ENCODE results near the gene PIP5K1C. TPM values are rescaled to one million over a fixed set of nuclear protein-coding genes. Genes with fewer than 3 reads are reported as not detected.

PIP5K1C gene
- 7.0 and 7.1 TPM in 2 replicates for polyA plus RNA-seq
- polyA minus RNA-seq = 32.6 and 35.3 TPM in 2 replicates

- H3K27me3 ChIP-seq (ENCODE audit: insufficient read depth, low read depth, low read length) = no peaks in the 10 kb centered on the region
- TF ChIP-seq SMC3 (conservative IDR thresholded peaks at IDR 0.05; ENCODE audit: poor library complexity) (peak; percentile 73), REST (IDR thresholded peaks at IDR 0.05; ENCODE audit: borderline replicate concordance) (peak; percentile 16), RAD21 (conservative IDR thresholded peaks at IDR 0.05) (peak; percentile 64), EZH2 (IDR thresholded peaks at IDR 0.05; ENCODE audit: borderline replicate concordance, insufficient read depth, low read length, poor library complexity, severe bottlenecking) (no peak), CTCF (IDR thresholded peaks at IDR 0.05; ENCODE audit: poor library complexity, severe bottlenecking) (peak; percentile 90), POLR2AphosphoS5 (IDR thresholded peaks at IDR 0.05) (peak; percentile 51), MXI1 (conservative IDR thresholded peaks at IDR 0.05; ENCODE audit: poor library complexity, severe bottlenecking) (peak; percentile 34), TAF1 (IDR thresholded peaks at IDR 0.05; ENCODE audit: low read depth) (no peak), EP300 (conservative IDR thresholded peaks at IDR 0.05; ENCODE audit: poor library complexity, severe bottlenecking) (no peak)
- peak within 1 kb of the TSS; percentile 76 for H3K9ac ChIP-seq (ENCODE audit: low read length)
- no peaks in the 10 kb centered on the region for H3K9me3 ChIP-seq (ENCODE audit: low read length)
- H3K9me2 ChIP-seq (ENCODE audit: insufficient read depth, low read length) = no peaks in the 10 kb centered on the region
- H4K20me1 ChIP-seq (ENCODE audit: insufficient read depth) = no peaks in the 10 kb centered on the region
- H3K36me3 ChIP-seq (ENCODE audit: insufficient read depth, low read length) = no peaks in the 10 kb centered on the region
- H3K4me2 ChIP-seq (ENCODE audit: low read length) = peak within 1 kb of the TSS; percentile 82
- H3F3A ChIP-seq (ENCODE audit: insufficient read depth, low read length, poor library complexity, severe bottlenecking) = no peaks in the 10 kb centered on the region
- no peak within 1 kb of the TSS for H3K27ac ChIP-seq (ENCODE audit: low read length)
- peaks cover 24% of the 10 kb centered on the region for H3K79me2 ChIP-seq (replicated peaks; ENCODE audit: insufficient read depth, low read length)
- H3K4me3 ChIP-seq (ENCODE audit: low read length) = peak within 1 kb of the TSS; percentile 88
- H2AFZ ChIP-seq (ENCODE audit: low read depth, low read length) = no peak within 1 kb of the TSS
These were observed at the start of gene PIP5K1C for GRCh38 chr19:3700242-3701032. Gene PIP5K1C, minus strand, starts transcription at chr19:3700468. Its CDS starts 78 bp downstream, at chr19:3700390.

GRCh38 chr19:3748965-3749364 lies 48.7 kb upstream of the PIP5K1C start:
- Histone ChIP-seq H3K9me3 (ENCODE audit: low read length) (no peaks in the 10 kb centered on the region), H3K27ac (ENCODE audit: low read length) (no peak overlapping the region), H2AFZ (ENCODE audit: low read depth, low read length) (no peak overlapping the region), H3K4me2 (ENCODE audit: low read length) (no peak overlapping the region), H3K9ac (ENCODE audit: low read length) (no peak overlapping the region), H3F3A (ENCODE audit: insufficient read depth, low read length, poor library complexity, severe bottlenecking) (no peaks in the 10 kb centered on the region), H3K4me3 (ENCODE audit: low read length) (no peak overlapping the region), H3K27me3 (ENCODE audit: insufficient read depth, low read depth, low read length) (no peaks in the 10 kb centered on the region), H3K36me3 (ENCODE audit: insufficient read depth, low read length) (no peaks in the 10 kb centered on the region), H4K20me1 (ENCODE audit: insufficient read depth) (no peaks in the 10 kb centered on the region), H3K79me2 (replicated peaks; ENCODE audit: insufficient read depth, low read length) (no peaks in the 10 kb centered on the region), H3K9me2 (ENCODE audit: insufficient read depth, low read length) (no peaks in the 10 kb centered on the region)
- TF ChIP-seq EP300 (conservative IDR thresholded peaks at IDR 0.05; ENCODE audit: poor library complexity, severe bottlenecking) (no peak), MXI1 (conservative IDR thresholded peaks at IDR 0.05; ENCODE audit: poor library complexity, severe bottlenecking) (no peak), REST (IDR thresholded peaks at IDR 0.05; ENCODE audit: borderline replicate concordance) (no peak)
